H1 (cell line): ENCODE results near the gene TBC1D19. TPM values are rescaled to one million over a fixed set of nuclear protein-coding genes. Genes with fewer than 3 reads are reported as not detected.

Experiments used
- JUN ChIP-seq: IDR thresholded peaks from 2 replicates; pipeline ENCODE4 v1.6.1; 2011; ENCODE audit warnings: low read depth, mild to moderate bottlenecking, improper control_type of control experiment, low read length
- polyA plus RNA-seq, 7 experiments: library from polyadenylated mRNA; depleted of rRNA in 3 of 7; stranded (reverse) in 5 of 7; unstranded in 2 of 7; fragments of >200 nt in 5 of 7; fragments of 200-250 nt in 2 of 7; gene quantifications; 1 replicate in 5 of 7; 2 replicates in 1 of 7; 4 replicates in 1 of 7; pipeline versions ENCODE4 v1.2.1 to v1.2.3, GENCODE V29; 2011 to 2013; ENCODE audit warnings: missing spikeins in 2 of 7, mixed read lengths in 2 of 7
- total RNA-seq: library from RNA; stranded (reverse); fragmentation: NEBNext Ultra II Directional; extraction: Animal tissue kit (Norgen Biotek cat#: 25700); gene quantifications from 2 replicates; pipeline ENCODE4 v1.2.1, GENCODE V29; 2021

The TBC1D19 gene
- total and polyA plus RNA-seq, 2 of the 8 experiments (the other 6 are each of a cell fraction or from before 2014, with no cell fraction given) = 1.9 to 3.5 TPM

DNA sequence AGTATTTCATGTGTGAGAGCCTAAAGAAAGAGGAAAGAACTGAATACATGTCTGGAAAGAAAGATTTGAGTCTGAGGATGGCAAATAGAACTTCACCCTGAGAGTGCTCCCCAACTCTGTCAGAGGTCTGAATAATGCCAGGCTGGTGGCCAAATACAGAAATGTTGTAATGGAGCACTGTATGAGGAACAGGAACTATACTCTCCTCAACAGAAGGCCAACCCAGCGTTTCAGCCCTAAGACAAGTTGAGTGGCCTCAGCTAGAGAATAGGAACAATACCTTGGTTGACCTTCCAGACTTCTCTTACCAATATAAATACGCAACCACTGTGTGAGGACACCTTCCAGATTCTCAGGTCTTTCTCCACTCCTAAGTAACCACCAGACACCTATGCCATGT is 182.3 kb downstream of the TBC1D19 start (continued):
- TF ChIP-seq JUN = no peak
- TF ChIP-seq, all 59 proteins: peak for 0
